ENCODE data around the gene RASL11B.
"Not testable (repeated sequence)": the region's sequence is repeated elsewhere in the genome, so short reads cannot be mapped to it uniquely, and the experiment has no call there.

Gene RASL11B

DNA sequence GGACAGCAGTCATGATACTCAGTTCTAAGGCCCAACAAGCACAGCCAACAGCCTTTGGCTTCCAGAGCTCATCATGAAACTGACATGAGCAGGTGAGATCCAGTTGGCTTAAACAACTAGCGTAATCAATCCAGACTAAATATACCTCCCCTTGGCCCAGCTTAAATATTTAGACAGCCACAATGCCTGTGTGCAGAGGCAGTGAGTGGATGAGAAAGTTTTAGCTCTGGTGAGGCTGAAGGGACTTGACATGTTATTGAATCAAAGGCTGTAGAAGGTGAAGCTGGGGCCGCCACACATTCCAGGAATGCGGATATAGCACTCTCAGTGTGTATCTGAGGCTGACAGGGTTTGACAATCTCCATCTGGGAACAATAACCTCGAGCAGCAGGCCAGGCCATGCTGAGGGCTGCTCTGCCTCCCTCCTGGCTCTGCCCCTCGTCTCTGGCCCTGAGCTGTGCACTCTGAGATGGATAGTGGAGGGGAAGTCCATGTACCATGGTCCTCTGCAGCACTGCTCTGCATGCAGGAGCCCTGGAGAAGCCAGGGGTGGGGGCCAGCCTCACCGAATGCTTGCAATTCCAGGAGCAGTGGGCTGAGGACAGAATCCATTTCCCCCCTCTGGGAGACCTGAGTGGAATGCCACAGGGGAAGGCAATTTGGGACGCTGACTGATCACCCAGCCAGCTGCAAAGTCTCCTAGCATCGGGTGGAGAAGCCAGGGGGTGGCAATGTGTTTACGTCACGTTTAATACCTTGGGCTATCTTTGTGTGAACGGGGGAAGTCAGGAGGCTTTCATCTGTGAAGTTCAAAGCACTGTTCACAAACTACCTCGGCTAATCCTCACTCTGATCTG, 37.3 kb upstream of the RASL11B start:
- in situ Hi-C loops (cut with MboI; ENCODE audit: low sequenced_read_pairs, unreplicated experiment), result no loop called here
- no peak for DNase-seq (ENCODE audit: low spot score)
- TF ChIP-seq, protein P1, sequence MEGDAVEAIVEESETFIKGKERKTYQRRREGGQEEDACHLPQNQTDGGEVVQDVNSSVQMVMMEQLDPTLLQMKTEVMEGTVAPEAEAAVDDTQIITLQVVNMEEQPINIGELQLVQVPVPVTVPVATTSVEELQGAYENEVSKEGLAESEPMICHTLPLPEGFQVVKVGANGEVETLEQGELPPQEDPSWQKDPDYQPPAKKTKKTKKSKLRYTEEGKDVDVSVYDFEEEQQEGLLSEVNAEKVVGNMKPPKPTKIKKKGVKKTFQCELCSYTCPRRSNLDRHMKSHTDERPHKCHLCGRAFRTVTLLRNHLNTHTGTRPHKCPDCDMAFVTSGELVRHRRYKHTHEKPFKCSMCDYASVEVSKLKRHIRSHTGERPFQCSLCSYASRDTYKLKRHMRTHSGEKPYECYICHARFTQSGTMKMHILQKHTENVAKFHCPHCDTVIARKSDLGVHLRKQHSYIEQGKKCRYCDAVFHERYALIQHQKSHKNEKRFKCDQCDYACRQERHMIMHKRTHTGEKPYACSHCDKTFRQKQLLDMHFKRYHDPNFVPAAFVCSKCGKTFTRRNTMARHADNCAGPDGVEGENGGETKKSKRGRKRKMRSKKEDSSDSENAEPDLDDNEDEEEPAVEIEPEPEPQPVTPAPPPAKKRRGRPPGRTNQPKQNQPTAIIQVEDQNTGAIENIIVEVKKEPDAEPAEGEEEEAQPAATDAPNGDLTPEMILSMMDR (IDR thresholded peaks at IDR 0.05; ENCODE audit: borderline replicate concordance, control extremely low read depth, extremely low read depth, insufficient read depth, missing control alignments), result no peak

DNA sequence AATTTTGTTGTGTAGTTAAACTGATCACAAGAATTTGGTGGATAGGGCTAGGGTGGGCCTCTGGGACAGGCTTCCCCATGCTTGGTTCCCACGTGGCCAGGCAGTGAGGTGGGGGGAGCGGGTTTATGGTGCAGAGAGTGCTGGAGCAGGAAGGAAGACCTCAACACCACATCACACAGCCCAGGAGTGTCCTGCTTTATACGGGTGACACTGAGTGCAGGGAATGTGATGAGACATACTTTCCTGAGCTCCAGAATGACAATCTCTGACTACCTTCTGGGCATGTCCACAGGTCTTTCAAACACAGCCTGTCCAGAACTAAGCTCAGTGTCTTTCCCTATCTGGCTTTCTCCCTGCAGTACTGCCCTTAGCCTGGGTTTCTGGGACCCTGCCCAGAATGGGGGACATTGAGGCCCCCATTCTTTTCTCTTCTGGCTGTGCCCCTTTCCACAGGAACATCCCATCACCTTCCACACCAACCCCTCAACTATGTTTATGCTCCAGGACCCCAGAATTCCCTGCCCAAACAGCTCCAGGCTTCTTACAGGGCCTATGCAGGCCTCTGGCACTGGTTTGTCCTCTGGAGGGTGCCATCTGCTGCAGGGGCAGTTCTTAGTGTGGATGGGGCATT, 36.5 kb upstream of the RASL11B start:
- no peak for DNase-seq (ENCODE audit: low spot score)
- TF ChIP-seq, protein P1 (IDR thresholded peaks at IDR 0.05; ENCODE audit: borderline replicate concordance, control extremely low read depth, extremely low read depth, insufficient read depth, missing control alignments), result no peak
- in situ Hi-C loops (cut with MboI; ENCODE audit: low sequenced_read_pairs, unreplicated experiment), result no loop called here

DNA sequence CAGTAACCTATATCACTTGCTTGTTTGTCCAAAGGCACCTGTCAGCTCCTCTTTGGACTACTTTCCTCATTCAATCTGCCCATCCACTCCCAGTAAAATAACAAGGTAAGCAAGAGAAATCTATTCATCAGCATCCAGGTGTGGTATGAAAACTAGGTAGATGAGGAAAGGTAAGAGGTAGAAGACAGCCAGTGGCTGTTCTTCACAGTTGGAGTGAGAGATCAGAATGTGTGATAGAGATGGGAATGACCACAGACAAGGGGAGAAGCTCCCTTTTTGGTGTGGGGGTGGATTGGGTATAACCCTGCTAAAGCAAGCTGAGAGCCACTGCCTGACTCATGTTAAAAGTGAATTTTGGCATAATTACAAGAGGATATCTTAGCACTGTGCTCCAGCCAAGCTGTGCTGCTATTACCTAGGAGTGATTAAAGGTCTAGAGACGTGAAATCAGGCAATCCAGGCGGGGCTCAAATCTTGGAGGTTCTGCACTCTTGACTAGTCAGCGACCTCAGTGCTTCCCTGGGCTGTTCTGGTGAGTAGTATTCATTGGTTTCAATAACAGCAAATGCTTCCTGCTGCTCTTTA, 28.1 kb upstream of the RASL11B start:
- TF ChIP-seq, protein P1 (IDR thresholded peaks at IDR 0.05; ENCODE audit: borderline replicate concordance, control extremely low read depth, extremely low read depth, insufficient read depth, missing control alignments), result no peak
- DNase-seq (ENCODE audit: low spot score), result no peak
- in situ Hi-C loops (cut with MboI; ENCODE audit: low sequenced_read_pairs, unreplicated experiment), result no loop called here

DNA sequence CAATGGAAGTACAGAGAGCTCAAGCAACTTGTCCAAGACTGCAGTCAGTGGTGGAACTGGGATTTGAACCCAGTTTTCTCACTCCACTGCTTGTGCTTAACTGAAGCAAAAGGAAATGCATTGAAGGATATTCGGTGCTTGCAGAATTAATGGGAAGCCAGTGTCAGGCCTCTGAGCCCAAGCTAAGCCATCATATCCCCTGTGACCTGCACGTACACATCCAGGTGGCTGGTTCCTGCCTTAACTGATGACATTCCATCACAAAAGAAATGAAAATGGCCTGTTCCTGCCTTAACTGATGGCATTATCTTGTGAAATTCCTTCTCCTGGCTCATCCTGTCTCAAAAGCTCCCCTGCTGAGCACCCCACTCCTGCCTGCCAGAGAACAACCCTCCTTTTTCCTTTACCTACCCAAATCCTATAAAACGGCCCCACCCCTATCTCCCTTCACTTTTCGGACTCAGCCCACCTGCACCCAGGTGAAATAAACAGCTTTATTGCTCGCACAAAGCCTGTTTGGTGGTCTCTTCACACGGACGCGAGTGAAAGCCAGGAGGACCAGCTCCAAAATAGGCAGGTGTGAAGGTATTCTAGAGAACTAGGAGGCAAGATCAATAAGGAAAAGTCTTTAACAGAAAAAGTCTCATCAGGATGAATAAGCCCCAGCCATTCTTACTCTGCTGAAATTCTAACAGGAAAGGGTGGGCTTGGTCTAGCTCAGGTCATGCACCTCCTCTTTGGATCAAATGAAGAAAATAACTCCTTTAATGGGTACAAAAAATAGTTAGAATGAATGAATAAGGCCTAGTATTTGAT, 27.3 kb upstream of the RASL11B start:
- DNase-seq (ENCODE audit: low spot score); in situ Hi-C loops (cut with MboI; ENCODE audit: low sequenced_read_pairs, unreplicated experiment): not testable (repeated sequence)

DNA sequence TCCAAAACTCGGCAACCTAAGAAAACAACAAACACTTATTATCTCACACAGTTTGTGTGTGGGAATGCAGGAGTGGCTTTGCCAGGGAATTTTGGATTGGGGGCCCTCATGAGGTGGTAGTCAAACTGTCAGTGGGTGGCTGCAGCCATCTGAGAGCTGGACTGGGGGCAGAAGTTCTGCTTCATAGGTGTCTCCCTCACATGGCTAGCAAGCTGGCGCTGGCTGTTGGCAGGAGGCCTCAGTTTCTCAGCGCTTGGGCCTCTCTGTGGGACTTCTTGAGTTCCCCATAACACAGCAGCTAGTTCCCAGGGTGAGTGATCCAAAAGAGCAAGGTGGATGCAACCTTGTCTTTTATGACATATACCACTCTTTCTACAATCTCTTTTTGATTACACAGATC, 26.0 kb upstream of the RASL11B start:
- DNase-seq (ENCODE audit: low spot score), result no peak
- in situ Hi-C loops (cut with MboI; ENCODE audit: low sequenced_read_pairs, unreplicated experiment), result no loop called here
- TF ChIP-seq, protein P1 (IDR thresholded peaks at IDR 0.05; ENCODE audit: borderline replicate concordance, control extremely low read depth, extremely low read depth, insufficient read depth, missing control alignments), result no peak

DNA sequence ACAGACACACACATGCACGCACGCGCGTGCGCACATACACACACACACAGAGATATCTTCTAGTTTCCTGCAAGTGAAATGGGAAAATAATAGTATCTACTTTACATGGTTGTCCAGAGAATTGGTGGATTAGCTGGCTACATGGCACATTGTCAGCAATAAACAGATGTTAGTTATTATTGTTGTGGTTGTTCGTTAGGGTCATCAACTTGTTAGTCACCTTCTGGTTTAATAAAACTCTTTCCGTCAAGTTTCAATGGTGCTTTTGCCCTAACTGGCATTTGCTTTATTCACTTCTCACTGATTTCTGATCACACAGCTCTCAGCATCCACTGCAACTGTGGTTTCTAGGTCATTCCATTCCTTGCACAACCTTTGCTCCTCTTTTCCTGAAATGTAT, 25.4 kb upstream of the RASL11B start:
- TF ChIP-seq, protein P1 (IDR thresholded peaks at IDR 0.05; ENCODE audit: borderline replicate concordance, control extremely low read depth, extremely low read depth, insufficient read depth, missing control alignments), result no peak
- in situ Hi-C loops (cut with MboI; ENCODE audit: low sequenced_read_pairs, unreplicated experiment), result no loop called here
- no peak for DNase-seq (ENCODE audit: low spot score)

Measured in GM13976 (cell line).